HG02870 (cell line): ENCODE data around the gene SVIL.

Experiments
- ATAC-seq: cut with Tn5 transposase; IDR thresholded peaks from one replicate; pipeline ENCODE4 v1.9.1; 2021; ENCODE audit warnings: mild to moderate bottlenecking, moderate library complexity; ENCODE audit not compliant: unreplicated experiment

Gene SVIL

DNA sequence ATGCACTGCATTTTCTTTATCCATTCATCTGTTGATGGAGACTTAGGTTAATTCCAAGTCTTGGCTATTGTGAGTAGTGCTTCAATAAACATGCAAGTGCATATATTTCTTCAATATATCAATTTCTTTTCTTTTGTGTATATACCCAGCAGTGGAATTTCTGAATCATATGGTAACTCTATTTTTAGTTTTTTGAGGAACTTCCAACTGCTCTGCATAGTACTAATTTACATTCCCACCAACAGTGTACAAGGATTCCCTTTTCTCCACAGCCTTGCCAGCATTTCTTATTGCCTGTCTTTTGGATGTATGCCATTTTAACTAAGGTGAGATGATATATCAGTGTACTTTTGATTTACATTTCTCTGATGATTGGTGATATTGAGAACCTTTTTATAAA is 200.7 kb downstream of the SVIL start:
- no peak for ATAC-seq

DNA sequence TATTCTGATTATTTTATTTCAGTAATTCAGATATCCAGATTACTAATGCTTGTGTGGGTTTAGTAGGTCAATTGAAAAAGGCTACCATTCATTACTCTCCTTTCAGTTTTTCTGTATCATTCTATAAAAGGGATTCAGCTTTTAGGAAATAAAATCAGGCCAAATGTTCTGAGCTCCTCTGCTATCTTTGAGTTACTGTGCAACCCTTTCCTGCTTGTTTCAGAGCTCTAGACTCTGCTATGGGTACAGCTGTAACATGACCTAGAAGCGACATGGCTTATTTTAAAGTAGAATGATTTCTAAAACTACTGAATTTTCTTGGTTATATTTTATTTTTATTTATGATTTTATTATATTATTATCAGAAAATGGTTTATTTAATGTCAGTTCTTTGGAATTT is 203.1 kb downstream of the SVIL start:
- no peak for ATAC-seq

DNA sequence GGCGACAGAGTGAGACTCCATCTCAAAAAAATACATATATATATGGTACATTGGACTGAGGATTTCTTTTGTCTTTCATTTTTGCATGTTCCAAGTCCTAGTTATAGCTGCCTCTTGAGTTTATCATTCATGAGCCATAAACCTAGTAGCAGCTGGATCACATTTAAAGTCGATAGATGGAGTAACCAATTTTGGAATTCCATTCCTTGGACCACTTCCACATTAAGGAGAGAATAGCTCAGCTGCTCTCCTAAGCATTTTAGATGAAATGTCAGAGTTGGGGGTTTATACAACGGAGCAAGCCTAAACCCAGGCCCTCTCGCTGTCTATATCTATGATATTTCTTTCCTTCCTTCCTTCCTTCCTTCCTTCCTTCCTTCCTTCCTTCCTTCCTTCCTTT is 204.7 kb downstream of the SVIL start:
- ATAC-seq: no peak

DNA sequence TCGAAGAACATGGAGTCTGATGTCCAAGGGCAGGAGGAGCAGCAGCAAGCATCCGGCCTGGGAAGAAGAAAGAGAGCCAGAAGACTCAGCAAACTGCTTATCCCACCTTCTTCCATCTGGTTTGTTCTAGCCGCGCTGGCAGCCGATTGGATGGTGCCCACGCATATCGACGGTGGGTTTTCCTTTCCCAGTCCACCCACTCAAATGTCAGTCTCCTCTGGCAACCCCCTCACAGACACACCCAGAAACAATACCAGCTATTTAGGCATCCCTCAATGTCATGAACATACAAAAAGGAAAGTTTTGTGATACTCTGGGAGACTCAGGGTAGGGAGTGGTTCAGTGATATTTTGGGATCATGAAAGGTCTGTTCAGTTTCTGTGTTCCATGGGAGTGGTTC is 206.3 kb downstream of the SVIL start:
- no peak for ATAC-seq

DNA sequence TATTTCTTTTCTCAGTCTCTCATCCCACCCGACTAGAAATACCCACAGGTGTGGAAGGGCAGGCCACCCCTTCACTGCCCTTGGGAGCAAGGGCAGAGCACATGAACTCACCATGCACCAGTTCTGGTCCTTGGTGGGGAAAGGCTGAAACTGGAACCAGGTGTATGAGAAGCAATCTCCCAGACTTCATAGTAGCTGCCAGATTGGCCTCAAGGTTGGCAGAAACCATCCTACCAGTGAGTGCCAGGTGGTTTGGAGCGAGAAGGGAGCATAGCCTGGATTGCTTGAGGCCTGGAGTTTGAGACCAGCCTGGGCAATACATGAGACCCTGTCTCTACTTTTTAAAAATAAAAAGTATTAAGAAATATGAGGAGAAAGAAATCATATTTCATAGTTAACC is 207.1 kb downstream of the SVIL start:
- ATAC-seq: no peak

DNA sequence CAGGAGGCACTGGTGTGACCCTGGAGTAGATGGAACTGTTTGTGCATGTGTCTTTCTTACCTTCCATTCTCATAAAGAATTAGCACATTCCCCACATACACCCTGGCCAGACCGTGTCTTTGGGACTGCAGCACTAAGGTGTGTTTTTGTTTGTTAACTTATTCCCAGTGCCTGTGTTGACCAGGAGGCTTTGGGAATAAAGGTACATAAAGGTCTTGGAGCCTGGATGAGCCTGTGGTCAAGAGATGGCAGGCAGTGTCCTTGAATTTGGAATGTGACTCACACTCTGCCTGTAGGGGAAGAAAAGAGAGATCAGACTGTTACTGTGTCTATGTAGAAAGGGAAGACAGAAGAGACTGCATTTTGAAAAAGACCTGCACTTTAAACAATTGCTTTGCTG is 208.4 kb downstream of the SVIL start:
- ATAC-seq: no peak

DNA sequence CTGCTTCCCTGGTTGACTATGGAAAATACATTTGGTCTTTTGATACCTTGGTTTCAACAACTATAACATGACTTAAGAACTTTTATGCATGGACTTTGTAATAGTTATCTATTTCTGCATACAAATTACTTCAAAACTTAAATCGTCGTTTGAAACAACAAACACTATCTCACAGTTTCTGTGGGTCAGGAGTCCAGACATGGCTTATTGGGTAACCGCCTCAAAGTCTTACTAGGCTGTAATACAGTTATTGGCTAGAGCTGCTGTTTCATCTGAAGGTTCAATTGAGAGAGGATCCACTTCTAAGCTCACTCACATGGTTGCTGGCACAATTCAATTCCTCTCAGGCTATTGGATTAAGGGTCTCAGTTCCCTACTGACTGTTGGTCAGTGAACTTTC is 210.8 kb downstream of the SVIL start:
- ATAC-seq: no peak

DNA sequence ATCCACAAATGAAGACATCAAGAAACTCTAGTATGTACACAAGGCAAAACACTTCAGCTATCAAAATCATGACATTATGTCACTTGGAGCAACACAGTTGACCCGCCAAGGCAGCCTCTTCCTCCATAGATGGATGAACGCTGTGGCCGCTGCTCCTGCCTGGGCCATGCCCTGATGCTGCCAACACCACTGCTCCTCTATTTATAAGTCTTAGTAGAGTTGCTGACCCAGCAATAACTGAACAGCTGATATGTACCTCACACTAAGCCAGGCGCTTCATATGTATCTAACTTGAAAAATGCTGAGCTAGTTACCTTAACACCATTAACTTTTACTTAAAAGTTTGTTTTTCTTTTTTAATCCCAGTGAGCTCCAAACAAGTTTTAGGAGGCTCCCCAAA is 214.0 kb downstream of the SVIL start:
- ATAC-seq: no peak

DNA sequence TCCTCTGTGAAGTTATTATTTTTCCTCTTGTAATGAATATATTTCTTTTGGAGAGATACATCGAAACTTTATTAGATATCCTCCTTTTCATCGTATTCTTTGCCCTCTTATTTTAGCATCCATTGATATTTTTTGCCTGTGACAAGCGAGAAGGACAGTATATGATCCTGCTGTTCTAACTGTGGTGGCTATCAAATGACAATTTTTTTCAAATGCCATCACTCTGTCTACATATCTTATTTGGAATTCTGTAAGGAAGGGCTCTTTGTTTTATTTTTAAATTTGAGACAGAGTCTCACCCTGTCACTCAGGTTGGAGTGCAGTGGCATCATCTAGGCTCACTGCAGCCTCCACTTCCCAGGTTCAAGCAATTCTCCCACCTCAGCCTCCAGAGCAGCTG is 217.4 kb downstream of the SVIL start:
- no peak for ATAC-seq

DNA sequence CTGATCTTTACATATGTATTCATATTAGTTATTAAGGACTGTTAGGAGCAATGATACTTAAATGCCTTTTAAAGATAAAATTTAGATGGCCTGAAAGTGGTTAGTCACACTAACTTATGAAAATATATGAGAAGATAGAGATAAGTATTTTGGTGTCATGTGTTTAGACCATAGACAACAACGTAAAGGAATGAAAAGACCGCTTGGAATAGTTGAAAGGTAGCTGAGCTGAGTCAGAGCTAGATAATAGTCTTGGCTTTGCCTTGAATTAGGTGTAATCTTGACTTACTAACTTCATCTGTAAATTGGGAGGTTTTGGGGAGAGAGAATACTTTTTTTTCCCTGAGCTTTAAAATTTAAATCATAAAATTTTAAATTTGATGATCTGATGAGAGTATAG is 218.9 kb downstream of the SVIL start:
- no peak for ATAC-seq

DNA sequence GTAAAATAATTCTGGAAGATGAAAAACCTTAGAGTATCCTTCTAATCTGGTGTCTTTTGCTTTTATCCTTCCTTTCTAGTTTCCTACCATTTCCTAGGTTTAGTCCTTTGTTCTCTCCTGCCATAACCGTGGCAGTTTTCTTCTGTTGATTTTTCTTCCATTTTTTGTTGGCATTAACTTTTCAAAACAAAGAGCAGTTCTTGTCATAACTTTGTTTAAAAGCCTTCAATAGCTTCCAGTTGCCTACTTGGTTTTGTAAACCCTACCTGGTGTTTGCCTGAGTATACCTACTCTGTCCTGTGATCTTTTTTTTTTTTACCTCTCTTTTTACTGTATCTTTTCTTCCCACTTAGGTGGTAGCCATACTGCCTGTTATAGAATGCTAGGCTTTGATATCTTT is 220.3 kb downstream of the SVIL start:
- no peak for ATAC-seq

DNA sequence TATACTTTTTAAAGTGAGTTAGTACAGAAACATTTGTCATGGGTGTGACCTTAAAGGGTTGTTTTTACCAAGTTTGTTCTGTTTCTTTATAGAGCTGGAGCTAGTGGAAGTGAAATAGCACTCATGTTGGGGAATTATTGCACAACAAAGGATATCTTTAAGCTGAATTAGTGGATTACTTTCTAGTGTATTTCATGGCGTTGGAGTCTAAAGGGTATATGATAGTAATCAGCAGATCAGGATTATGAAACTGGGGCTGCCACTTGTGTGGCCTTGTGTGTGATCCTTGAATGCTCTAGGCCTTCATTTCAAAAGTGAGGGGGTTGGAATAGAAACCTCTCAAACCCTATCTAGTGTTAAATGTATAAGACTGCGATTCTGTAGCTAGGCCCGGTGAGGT is 222.3 kb downstream of the SVIL start:
- peak; percentile 39 for ATAC-seq

DNA sequence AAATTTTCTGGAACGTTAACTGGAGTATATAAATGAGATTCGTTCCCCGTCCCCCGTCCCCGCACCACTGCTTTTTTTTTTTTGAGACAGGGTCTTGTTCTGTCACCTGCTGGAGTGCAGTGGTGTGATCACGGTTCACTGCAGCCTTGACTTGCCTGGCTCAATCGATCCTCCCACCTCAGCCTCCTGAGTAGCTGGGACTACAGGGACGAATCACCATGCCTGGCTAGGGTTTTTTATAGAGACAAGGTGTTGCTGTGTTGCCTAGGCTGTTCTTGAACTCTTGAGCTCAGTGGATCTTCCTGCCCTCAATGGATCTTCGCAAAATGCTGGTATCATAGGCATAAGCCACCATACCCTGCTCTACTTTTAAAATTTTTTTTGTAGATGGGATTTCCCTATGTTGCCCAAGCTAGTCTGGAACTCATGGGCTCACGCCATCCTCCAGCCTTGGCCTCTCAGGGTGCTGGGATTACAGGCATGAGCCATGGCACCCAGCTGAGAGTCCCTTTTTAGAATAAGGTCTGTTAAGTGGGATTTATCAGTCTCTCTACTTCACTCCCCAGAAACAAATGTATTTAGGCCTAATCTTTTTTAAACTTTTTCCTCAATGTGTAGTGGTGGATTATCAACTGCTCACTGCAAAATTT is 223.0 kb downstream of the SVIL start:
- no peak for ATAC-seq

DNA sequence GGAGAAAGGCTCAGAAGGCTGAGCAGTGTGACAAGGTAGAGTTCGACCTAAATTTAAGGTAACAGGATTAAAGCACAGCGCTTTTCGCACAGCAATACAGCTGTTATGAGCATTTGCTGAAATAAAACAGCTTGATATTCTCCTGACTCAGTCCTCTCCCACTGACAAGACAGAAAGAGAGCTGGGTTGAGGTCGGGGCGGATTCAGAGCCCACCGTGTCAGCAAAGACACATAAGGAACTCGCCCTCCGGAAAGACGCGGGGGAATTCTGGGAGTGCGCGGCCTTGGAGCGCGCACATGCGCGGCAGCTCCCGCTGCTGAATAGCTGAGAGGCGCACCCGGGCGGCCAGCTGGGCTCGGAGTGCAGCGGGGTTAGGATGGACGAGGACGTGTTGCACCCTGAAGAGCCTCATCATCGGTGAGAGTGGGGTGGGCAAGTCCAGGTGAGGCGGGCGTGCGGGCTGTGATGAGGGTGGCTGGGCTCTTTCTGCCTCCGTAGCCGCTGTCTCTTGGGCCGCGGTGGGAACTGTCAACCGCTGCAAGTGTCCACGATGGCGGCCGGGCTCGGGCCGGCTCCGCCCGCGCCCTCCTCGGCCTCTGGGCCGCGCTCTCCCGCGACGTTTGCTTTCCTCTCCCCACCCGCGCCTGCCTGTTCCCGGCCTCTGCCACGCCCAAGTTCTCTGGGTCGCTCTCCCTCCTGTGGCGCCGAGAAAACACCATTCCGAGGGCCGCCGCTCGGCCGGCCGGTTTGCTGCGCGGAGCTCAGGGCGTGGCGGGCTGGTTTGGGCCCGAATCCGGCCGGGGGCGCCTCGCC is 225.3 kb downstream of the SVIL start:
- peak; percentile 58 for ATAC-seq

DNA sequence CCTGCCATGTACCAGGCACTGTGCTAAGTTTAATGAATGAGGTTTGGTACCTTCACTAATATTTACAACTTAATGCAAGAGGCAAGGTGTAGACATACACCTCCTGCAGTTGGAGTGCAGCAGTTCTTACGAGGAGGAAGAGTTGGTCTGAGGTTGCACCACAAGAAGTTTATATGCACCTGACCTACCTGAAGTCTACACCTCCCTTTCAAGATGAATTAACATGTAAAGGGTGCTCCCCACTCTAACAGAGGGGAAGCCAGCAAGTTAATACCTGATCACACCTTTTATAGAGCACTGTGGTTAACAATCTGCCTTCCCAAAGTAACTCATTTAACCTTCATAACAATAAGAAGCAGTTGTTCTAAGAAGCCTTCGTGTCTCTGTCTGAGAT is 225.9 kb downstream of the SVIL start:
- ATAC-seq: peak; percentile 1
